AG10803 (cell line): Measurements from ENCODE around the gene FAM47E.

Experiments
- DNase-seq: peaks from one replicate; pipeline ENCODE4 v3.0.0; 2010; ENCODE audit warnings: low read depth
- H3K4me3 ChIP-seq: 2 replicates; pipeline ENCODE4 v1.5.1; 2011; ENCODE audit warnings: mild to moderate bottlenecking, low read length, control low read depth
- TF ChIP-seq, protein P1 (sequence below): conservative IDR thresholded peaks from 2 replicates; pipeline ENCODE4 v1.5.1; 2011; ENCODE audit warnings: mild to moderate bottlenecking, low read length, control low read depth, inconsistent platforms

The FAM47E gene, protein sequence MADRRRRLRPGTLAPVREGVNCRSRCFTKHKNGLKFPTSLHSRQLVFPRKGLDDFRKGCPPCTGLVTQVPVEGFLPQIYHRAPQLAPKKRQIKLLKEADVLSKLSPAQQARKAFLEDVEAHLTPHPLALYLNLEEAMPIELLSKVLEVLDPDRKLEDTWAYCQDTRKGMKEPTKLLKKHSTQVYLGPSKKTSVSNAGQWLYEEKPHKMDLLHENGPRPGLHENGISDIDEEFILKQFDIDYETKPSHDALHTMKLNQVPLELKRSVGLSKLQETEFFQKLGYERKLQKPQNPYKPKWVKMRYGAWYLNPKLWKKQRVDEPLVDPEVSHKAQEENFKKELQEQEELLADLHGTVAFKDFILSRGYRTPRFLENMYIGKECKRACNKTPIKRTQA

DNA sequence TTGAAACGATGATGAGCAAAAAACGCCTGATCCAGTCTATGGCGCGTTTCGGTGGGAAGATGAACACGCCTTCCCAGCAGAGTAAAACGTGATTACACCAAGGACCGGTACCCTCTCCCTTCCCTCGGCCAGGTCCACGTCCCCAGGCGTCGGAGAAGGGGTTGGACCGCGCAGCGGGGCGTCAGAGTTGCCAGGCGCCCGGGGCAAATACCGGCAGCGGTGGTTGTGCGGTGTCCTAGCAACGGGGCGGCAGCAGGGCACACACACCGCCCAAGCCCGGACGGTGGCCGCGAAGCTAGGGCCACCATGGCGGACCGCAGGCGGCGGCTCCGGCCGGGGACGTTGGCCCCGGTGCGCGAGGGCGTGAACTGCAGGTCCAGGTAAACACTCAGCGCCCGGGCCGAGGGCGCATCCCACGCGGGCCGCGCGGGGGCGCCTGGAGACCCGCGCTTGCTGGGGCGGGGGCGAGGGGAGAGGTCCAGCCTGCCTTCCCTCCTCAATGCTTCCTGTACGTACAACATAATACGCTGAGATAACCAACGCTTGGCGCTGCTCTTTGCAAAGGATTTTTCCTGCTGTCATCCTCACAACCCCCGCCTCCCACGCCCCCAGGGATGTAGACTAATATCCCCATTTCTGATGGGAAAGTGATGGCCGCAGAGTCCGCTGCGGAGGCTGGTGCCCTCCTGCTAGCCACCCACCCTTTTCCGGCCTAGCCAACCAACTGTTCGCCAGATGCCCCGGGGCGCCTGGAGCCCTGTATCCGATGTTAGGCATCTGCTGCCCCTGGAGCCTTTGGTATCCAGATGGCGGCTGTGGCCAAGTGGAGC, at the start of gene FAM47E:
Gene FAM47E (plus strand): TSS at position 281 of the 830 bp plus-strand sequence. CDS start 26 bp downstream, at position 307.
- TF ChIP-seq, protein P1, sequence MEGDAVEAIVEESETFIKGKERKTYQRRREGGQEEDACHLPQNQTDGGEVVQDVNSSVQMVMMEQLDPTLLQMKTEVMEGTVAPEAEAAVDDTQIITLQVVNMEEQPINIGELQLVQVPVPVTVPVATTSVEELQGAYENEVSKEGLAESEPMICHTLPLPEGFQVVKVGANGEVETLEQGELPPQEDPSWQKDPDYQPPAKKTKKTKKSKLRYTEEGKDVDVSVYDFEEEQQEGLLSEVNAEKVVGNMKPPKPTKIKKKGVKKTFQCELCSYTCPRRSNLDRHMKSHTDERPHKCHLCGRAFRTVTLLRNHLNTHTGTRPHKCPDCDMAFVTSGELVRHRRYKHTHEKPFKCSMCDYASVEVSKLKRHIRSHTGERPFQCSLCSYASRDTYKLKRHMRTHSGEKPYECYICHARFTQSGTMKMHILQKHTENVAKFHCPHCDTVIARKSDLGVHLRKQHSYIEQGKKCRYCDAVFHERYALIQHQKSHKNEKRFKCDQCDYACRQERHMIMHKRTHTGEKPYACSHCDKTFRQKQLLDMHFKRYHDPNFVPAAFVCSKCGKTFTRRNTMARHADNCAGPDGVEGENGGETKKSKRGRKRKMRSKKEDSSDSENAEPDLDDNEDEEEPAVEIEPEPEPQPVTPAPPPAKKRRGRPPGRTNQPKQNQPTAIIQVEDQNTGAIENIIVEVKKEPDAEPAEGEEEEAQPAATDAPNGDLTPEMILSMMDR: no peak
- peak within 1 kb of the TSS; percentile 55 for H3K4me3 ChIP-seq
- DNase-seq: peak; percentile 29

DNA sequence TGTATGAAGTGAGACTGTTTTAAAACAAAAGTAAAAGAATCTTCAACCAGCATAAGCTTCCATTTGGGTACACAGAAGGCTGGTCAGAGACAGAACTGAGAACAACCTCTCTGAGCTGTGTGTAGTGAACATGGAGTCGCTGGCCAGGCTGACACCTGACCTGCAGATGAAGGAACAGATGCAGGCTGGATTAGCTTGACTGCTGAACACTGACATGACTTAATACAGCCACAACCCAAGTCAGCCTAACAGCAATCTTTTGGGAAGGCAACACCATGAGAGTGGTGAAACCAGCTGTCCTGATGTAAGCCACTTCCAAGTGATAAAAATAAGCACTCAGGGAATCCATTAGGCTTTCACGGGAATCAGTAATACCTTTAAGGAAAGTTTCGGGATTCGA, 48.0 kb upstream of the FAM47E start:
- TF ChIP-seq, protein P1: no peak
- DNase-seq: no peak
- H3K4me3 ChIP-seq: no peak overlapping the region

DNA sequence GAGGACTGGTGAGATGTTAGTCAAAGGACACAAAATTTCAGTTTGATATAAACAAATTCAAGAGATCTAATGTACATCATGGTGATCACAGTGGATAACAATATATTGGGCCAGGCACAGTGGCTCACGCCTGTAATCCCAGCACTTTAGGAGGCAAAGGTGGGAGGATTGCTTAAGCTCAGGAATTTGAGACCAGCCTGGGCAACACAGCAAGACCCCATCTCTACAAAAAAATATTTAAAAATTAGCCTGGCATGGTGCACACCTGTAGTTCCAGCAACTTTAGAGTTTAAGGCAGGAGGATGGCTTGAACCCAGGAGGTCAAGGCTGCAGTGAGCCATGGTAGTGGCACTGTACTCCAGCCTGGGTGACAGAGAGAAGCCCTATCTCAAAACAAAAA, 46.6 kb upstream of the FAM47E start:
- TF ChIP-seq, protein P1: no peak
- DNase-seq: no peak
- no peak overlapping the region for H3K4me3 ChIP-seq

DNA sequence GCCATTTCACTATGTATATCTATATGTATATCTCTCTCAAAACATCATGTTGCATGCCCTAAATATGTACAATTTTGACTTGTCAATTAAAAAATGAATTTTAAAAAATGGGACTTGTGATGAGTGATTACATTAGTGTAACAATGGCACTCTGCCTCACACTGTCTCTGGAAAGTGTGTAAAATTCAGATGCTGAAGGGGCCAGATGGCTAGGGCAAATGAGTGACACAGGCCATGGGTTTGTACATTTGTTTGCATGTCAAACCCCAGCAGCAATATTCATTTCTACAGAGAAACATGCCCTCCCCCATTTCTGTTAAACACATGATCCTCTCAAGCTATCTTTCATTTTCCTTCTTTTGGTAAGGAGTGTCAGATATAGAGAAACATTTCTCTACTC, 46.0 kb upstream of the FAM47E start:
- DNase-seq: no peak
- TF ChIP-seq, protein P1: no peak
- no peak overlapping the region for H3K4me3 ChIP-seq

DNA sequence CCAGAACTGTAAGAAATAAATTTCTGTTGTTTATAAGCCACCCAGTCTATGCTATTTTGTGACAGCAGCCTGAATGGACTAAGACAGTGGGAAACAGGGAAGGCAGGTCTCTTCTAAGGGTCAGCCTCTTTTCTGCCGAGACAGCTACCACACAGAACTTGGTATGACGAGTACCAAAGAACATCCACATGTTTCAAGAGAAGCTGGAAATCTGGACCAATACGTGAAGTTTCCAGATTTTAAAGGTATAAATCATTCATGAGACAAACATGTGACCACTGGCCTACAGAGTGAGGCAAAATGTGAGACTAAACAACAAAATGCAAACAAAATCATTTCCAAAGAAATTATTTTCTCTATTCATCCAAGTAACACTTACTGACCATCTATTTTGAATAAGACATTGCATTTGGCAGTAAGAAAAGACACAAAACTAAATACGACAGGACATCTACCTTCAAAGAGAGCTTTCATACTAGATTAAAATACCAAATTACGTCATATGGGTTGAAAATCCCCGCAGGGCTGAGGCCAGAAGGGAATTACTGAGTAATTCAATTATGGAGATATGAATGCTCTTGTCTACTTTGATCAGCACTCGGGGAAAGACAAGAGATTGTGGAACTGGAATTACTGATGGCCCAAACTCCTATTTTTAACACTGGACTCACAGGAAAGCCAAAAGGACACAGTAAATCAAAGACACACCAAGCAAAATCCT, 45.1 kb upstream of the FAM47E start:
- peak; percentile 59 for DNase-seq
- TF ChIP-seq, protein P1: no peak
- H3K4me3 ChIP-seq: no peak overlapping the region

DNA sequence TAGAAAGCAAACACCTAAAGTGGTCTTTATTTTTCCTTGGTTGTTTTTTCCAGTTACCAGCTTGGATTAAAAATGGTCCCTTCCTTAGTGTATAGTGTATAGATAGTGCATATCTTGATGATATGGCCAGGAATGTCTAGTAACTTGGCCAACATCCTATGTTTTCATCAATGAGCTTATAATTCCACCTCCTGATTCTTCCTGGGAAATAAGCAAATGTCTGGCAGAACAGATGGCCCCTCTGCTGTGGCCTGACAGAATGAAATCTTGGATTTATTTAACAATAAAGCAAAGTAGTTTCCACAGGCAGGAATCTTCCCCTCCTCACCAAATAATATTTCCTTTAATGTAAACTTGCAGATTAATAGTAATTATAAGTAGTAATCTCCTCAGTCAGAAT, 44.0 kb upstream of the FAM47E start:
- DNase-seq: no peak
- no peak overlapping the region for H3K4me3 ChIP-seq
- TF ChIP-seq, protein P1: no peak
